HepG2 (cell line): ENCODE data around the gene ABCC10. TPM values are rescaled to one million over a fixed set of nuclear protein-coding genes. Genes with fewer than 3 reads are reported as not detected.

Experiments
- ASH2L ChIP-seq: fragments of 300-600, 200-600 bp; sonication (generic); IDR thresholded peaks from 2 replicates; pipeline ENCODE4 v1.7.0; 2017; ENCODE audit warnings: low read depth, mild to moderate bottlenecking, moderate library complexity, mixed read lengths, low read length; ENCODE audit not compliant: insufficient read length
- DBP ChIP-seq: sonication (generic); formaldehyde crosslinking; IDR thresholded peaks from 2 replicates; pipeline ENCODE4 v1.4.0; 2020; ENCODE audit warnings: missing genetic modification reagents; ENCODE audit errors: not compliant biosample characterization
- HIC2 ChIP-seq: sonication (generic); formaldehyde crosslinking; IDR thresholded peaks from 2 replicates; pipeline ENCODE4 v1.9.0; 2022; ENCODE audit warnings: low read depth, missing genetic modification reagents
- MAZ ChIP-seq, 2 experiments: sonication (generic) in 1 of 2; formaldehyde crosslinking in 1 of 2; IDR thresholded peaks; 2 replicates each; pipeline versions ENCODE4 v1.5.0 to v1.6.1; 2012 to 2020; ENCODE audit warnings: low read depth in 2 of 2, mild to moderate bottlenecking in 2 of 2, borderline replicate concordance in 1 of 2, improper control_type of control experiment in 1 of 2, low read length in 1 of 2, missing genetic modification reagents in 1 of 2, moderate library complexity in 1 of 2
- MTA3 ChIP-seq: sonication (generic); formaldehyde crosslinking; IDR thresholded peaks from 2 replicates; pipeline ENCODE4 v1.4.0; 2020; ENCODE audit warnings: missing genetic modification reagents
- PHF21A ChIP-seq: sonication (generic); formaldehyde crosslinking; IDR thresholded peaks from 2 replicates; pipeline ENCODE4 v1.5.0; 2020; ENCODE audit warnings: mild to moderate bottlenecking, missing genetic modification reagents
- PLRG1 ChIP-seq: fragments of 450-650 bp; conservative IDR thresholded peaks from 2 replicates; pipeline ENCODE4 v1.6.1; 2016
- PPARG ChIP-seq: conservative IDR thresholded peaks from 2 replicates; pipeline ENCODE4 v1.6.1; 2016; ENCODE audit warnings: missing biosample characterization, missing genetic modification reagents
- RARG ChIP-seq: sonication (generic); formaldehyde crosslinking; IDR thresholded peaks from 2 replicates; pipeline ENCODE4 v1.4.0; 2020; ENCODE audit warnings: low read depth, mild to moderate bottlenecking, missing genetic modification reagents
- RCOR2 ChIP-seq: IDR thresholded peaks from 2 replicates; pipeline ENCODE4 v1.6.1; 2016; ENCODE audit warnings: missing biosample characterization, missing genetic modification reagents
- RNF2 ChIP-seq: fragments of 450-650 bp; conservative IDR thresholded peaks from 2 replicates; pipeline ENCODE4 v1.6.1; 2016; ENCODE audit warnings: low read depth
- TOPORS ChIP-seq: sonication (generic); formaldehyde crosslinking; IDR thresholded peaks from 2 replicates; pipeline ENCODE4 v1.8.0; 2023; ENCODE audit warnings: mild to moderate bottlenecking, missing genetic modification reagents
- ZBTB33 ChIP-seq: sonication (generic); formaldehyde crosslinking; IDR thresholded peaks from 2 replicates; pipeline ENCODE4 v1.4.0; 2020; ENCODE audit warnings: missing genetic modification reagents
- ZBTB34 ChIP-seq: sonication (generic); formaldehyde crosslinking; IDR thresholded peaks from 2 replicates; pipeline ENCODE4 v1.8.0; 2022; ENCODE audit warnings: mild to moderate bottlenecking, missing genetic modification reagents
- ZNF230 ChIP-seq: sonication (generic); formaldehyde crosslinking; IDR thresholded peaks from 2 replicates; pipeline ENCODE4 v1.4.0; 2020; ENCODE audit warnings: mild to moderate bottlenecking, missing genetic modification reagents
- ZNF510 ChIP-seq: sonication (generic); formaldehyde crosslinking; IDR thresholded peaks from 2 replicates; pipeline ENCODE4 v1.4.0; 2020; ENCODE audit warnings: low read depth, mild to moderate bottlenecking, missing genetic modification reagents
- ZNF562 ChIP-seq: sonication (generic); formaldehyde crosslinking; IDR thresholded peaks from 2 replicates; pipeline ENCODE4 v1.8.0; 2022; ENCODE audit warnings: missing genetic modification reagents, borderline replicate concordance
- ZNF567 ChIP-seq: sonication (generic); formaldehyde crosslinking; IDR thresholded peaks from 2 replicates; pipeline ENCODE4 v1.8.1; 2023; ENCODE audit warnings: mild to moderate bottlenecking, missing genetic modification reagents, borderline replicate concordance
- ZNF607 ChIP-seq: sonication (generic); formaldehyde crosslinking; IDR thresholded peaks from 2 replicates; pipeline ENCODE4 v1.5.1; 2020; ENCODE audit warnings: missing genetic modification reagents, mild to moderate bottlenecking, borderline replicate concordance
- ZNF724P ChIP-seq: sonication (generic); formaldehyde crosslinking; IDR thresholded peaks from 2 replicates; pipeline ENCODE4 v1.8.0; 2022; ENCODE audit warnings: missing genetic modification reagents, borderline replicate concordance
- ZNF780A ChIP-seq: sonication (generic); formaldehyde crosslinking; IDR thresholded peaks from 2 replicates; pipeline ENCODE4 v1.8.0; 2022; ENCODE audit warnings: mild to moderate bottlenecking, missing genetic modification reagents, moderate library complexity
- ZNF839 ChIP-seq: sonication (generic); formaldehyde crosslinking; IDR thresholded peaks from 2 replicates; pipeline ENCODE4 v1.4.0; 2020; ENCODE audit warnings: missing genetic modification reagents, mild to moderate bottlenecking, borderline replicate concordance
- ZSCAN12 ChIP-seq: sonication (generic); formaldehyde crosslinking; IDR thresholded peaks from 2 replicates; pipeline ENCODE4 v1.9.0; 2021; ENCODE audit warnings: mild to moderate bottlenecking, missing genetic modification reagents
- ZSCAN29 ChIP-seq: sonication (generic); formaldehyde crosslinking; conservative IDR thresholded peaks from 2 replicates; pipeline ENCODE4 v1.4.0; 2020; ENCODE audit warnings: mild to moderate bottlenecking, missing genetic modification reagents
- ZSCAN31 ChIP-seq: sonication (generic); formaldehyde crosslinking; IDR thresholded peaks from 2 replicates; pipeline ENCODE4 v1.5.0; 2020; ENCODE audit warnings: low read depth, mild to moderate bottlenecking, missing genetic modification reagents
- ZSCAN9 ChIP-seq: IDR thresholded peaks from 2 replicates; pipeline ENCODE4 v1.6.1; 2016; ENCODE audit warnings: borderline replicate concordance
- polyA plus RNA-seq, 8 experiments: library from polyadenylated mRNA; depleted of rRNA in 3 of 8; stranded (reverse) in 7 of 8; unstranded in 1 of 8; fragments of >200 nt; fragmentation: Illumina TruSeq in 4 of 8; extraction: Trizol in 4 of 8; gene quantifications; 2 replicates each; pipeline versions ENCODE4 v1.2.1 to v1.2.3, GENCODE V29; 2011 to 2016; ENCODE audit warnings: low read depth in 4 of 8, missing spikeins in 1 of 8, mixed read lengths in 1 of 8; ENCODE audit not compliant: insufficient read depth in 1 of 8
- total RNA-seq, 5 experiments: library from RNA; depleted of rRNA; stranded (reverse); fragments of >200 nt; fragmentation: Illumina TruSeq; extraction: Trizol; gene quantifications; 2 replicates each; pipeline ENCODE4 v1.2.3, GENCODE V29; 2016; ENCODE audit warnings: low read depth in 1 of 5

Gene ABCC10
- total and polyA plus RNA-seq, 2 of the 13 experiments (the other 11 are each of a cell fraction or from before 2014, with no cell fraction given): 16.0 to 24.3 TPM

- TF ChIP-seq RARG (no peak), ZSCAN31 (CRISPR knock-in tag) (peak; percentile 54; the same call in 1 of the 2 replicates), ZNF230 (CRISPR knock-in tag) (0 out of 2 replicates have a peak, but pooled peaks have one; percentile 78), ZNF510 (CRISPR knock-in tag) (0 out of 2 replicates have a peak, but pooled peaks have one; percentile 39), MAZ (IDR thresholded peaks at IDR 0.05; ENCODE audit: borderline replicate concordance, low read depth, low read length) (no peak), MAZ (CRISPR knock-in tag; IDR thresholded peaks at IDR 0.05; ENCODE audit: low read depth) (no peak), ZSCAN29 (CRISPR knock-in tag) (peak; percentile 76; the same call in 1 of the 2 replicates), ZNF839 (CRISPR knock-in tag) (no peak), PLRG1 (no peak), HIC2 (peak; percentile 87), ZNF780A (CRISPR knock-in tag) (no peak), PPARG (CRISPR knock-in tag) (peak; percentile 51; the same call in 1 of the 2 replicates), DBP (CRISPR knock-in tag) (no peak), RCOR2 (peak; percentile 58; the same call in 1 of the 2 replicates), TOPORS (no peak), ZBTB33 (CRISPR knock-in tag) (peak; percentile 51; the same call in 1 of the 2 replicates), ZNF567 (CRISPR knock-in tag) (no peak), ZNF724P (CRISPR knock-in tag) (no peak), ZSCAN9 (CRISPR knock-in tag) (peak; percentile 46; the same call in 1 of the 2 replicates), RNF2 (no peak), MTA3 (CRISPR knock-in tag) (no peak), PHF21A (peak; percentile 86; the same call in 1 of the 2 replicates), ASH2L (peak; percentile 30), ZNF607 (CRISPR knock-in tag) (no peak), ZNF562 (CRISPR knock-in tag) (no peak), ZSCAN12 (CRISPR knock-in tag) (no peak), ZBTB34 (CRISPR knock-in tag) (peak; percentile 68; the same call in 1 of the 2 replicates)
These were observed 66.5 kb downstream of the ABCC10 start (continued) for GRCh38 chr6:43493833-43494232.
